ENCODE results near the gene SAMD15. TPM values are rescaled to one million over a fixed set of nuclear protein-coding genes. Genes with fewer than 3 reads are reported as not detected.

Gene SAMD15
- total and polyA plus RNA-seq, 2 experiments from 2014 or later, result 0.61 to 0.76 TPM

DNA sequence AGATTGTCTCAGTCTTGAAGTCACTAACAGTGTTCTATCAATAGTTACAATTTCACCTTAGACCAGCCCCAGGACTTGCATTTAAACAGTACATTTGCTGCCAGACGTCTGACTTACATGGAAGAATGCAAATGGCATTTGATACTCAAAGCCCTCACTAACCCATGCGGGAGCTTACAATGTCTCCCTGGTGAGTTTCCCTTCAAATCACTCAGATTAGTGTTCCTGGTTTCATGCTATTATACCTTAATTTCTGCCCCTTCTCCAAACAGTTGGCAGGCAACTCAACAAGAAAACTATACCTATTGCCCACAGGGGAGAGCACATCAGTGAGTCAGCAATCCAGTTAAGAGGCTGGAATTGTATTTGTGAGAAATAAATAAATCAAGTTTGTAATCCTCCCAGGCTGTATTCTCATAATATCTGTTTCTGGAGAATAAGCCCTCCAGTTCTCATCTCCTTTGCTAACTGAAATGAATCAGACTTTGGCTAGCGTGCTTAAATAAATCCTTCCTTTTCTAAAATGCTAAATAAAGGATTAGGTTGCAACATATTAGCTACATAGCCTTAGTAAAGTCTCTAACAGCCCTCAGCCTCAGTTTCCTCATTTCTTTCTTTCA lies 32.7 kb upstream of the SAMD15 start:
- peak overlapping the region; percentile 33 for H3K27ac Mint-ChIP-seq
- H3K4me1 Mint-ChIP-seq, result peaks cover 37% of the 10 kb centered on the region
- no peaks in the 10 kb centered on the region for H4K20me1 ChIP-seq (replicated peaks; ENCODE audit: insufficient read depth)
- H3K4me3 Mint-ChIP-seq, result no peak overlapping the region
- 0 out of 2 replicates have a peak overlapping the region, but pooled peaks have one; percentile 40 for H3K4me2 ChIP-seq
- peaks cover 16% of the 10 kb centered on the region for H3K36me3 Mint-ChIP-seq (ENCODE audit: low read depth)
- H3K27me3 ChIP-seq (ENCODE audit: insufficient read depth), result no peaks in the 10 kb centered on the region
- H3K36me3 ChIP-seq (ENCODE audit: insufficient read depth), result no peaks in the 10 kb centered on the region
- ATAC-seq (no peak; the same call in 2 of the 3 replicates), DNase-seq (ENCODE audit: low spot score) (no peak)
- no peak overlapping the region for H3K4me3 ChIP-seq
- peaks cover 4% of the 10 kb centered on the region; the same call in 1 of the 2 replicates for H3K9me2 ChIP-seq (ENCODE audit: insufficient read depth)
- peaks cover 20% of the 10 kb centered on the region for H3K4me1 ChIP-seq (ENCODE audit: insufficient read depth)
- H3F3A ChIP-seq (replicated peaks; ENCODE audit: low read depth), result no peaks in the 10 kb centered on the region
- no peaks in the 10 kb centered on the region; the same call in 2 of the 3 replicates for H3K9me3 Mint-ChIP-seq
- TF ChIP-seq NANOG (IDR thresholded peaks at IDR 0.05; ENCODE audit: borderline replicate concordance), result no peak
- no peak for TF ChIP-seq POLR2AphosphoS5 (IDR thresholded peaks at IDR 0.05; ENCODE audit: low read depth)
- no peak for TF ChIP-seq JUNB (IDR thresholded peaks at IDR 0.05; ENCODE audit: unreplicated experiment)
- TF ChIP-seq, protein P1, sequence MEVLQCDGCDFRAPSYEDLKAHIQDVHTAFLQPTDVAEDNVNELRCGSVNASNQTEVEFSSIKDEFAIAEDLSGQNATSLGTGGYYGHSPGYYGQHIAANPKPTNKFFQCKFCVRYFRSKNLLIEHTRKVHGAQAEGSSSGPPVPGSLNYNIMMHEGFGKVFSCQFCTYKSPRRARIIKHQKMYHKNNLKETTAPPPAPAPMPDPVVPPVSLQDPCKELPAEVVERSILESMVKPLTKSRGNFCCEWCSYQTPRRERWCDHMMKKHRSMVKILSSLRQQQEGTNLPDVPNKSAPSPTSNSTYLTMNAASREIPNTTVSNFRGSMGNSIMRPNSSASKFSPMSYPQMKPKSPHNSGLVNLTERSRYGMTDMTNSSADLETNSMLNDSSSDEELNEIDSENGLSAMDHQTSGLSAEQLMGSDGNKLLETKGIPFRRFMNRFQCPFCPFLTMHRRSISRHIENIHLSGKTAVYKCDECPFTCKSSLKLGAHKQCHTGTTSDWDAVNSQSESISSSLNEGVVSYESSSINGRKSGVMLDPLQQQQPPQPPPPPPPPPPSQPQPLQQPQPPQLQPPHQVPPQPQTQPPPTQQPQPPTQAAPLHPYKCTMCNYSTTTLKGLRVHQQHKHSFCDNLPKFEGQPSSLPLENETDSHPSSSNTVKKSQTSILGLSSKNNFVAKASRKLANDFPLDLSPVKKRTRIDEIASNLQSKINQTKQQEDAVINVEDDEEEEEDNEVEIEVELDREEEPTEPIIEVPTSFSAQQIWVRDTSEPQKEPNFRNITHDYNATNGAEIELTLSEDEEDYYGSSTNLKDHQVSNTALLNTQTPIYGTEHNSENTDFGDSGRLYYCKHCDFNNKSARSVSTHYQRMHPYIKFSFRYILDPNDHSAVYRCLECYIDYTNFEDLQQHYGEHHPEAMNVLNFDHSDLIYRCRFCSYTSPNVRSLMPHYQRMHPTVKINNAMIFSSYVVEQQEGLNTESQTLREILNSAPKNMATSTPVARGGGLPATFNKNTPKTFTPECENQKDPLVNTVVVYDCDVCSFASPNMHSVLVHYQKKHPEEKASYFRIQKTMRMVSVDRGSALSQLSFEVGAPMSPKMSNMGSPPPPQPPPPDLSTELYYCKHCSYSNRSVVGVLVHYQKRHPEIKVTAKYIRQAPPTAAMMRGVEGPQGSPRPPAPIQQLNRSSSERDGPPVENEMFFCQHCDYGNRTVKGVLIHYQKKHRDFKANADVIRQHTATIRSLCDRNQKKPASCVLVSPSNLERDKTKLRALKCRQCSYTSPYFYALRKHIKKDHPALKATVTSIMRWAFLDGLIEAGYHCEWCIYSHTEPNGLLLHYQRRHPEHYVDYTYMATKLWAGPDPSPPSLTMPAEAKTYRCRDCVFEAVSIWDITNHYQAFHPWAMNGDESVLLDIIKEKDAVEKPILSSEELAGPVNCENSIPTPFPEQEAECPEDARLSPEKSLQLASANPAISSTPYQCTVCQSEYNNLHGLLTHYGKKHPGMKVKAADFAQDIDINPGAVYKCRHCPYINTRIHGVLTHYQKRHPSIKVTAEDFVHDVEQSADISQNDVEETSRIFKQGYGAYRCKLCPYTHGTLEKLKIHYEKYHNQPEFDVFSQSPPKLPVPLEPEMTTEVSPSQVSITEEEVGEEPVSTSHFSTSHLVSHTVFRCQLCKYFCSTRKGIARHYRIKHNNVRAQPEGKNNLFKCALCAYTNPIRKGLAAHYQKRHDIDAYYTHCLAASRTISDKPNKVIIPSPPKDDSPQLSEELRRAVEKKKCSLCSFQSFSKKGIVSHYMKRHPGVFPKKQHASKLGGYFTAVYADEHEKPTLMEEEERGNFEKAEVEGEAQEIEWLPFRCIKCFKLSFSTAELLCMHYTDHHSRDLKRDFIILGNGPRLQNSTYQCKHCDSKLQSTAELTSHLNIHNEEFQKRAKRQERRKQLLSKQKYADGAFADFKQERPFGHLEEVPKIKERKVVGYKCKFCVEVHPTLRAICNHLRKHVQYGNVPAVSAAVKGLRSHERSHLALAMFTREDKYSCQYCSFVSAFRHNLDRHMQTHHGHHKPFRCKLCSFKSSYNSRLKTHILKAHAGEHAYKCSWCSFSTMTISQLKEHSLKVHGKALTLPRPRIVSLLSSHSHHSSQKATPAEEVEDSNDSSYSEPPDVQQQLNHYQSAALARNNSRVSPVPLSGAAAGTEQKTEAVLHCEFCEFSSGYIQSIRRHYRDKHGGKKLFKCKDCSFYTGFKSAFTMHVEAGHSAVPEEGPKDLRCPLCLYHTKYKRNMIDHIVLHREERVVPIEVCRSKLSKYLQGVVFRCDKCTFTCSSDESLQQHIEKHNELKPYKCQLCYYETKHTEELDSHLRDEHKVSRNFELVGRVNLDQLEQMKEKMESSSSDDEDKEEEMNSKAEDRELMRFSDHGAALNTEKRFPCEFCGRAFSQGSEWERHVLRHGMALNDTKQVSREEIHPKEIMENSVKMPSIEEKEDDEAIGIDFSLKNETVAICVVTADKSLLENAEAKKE (CRISPR knock-in tag; IDR thresholded peaks at IDR 0.05), result no peak
- no peak for TF ChIP-seq EZH2 (IDR thresholded peaks at IDR 0.05; ENCODE audit: low read depth, unreplicated experiment)
- TF ChIP-seq EZH2phosphoT487 (IDR thresholded peaks at IDR 0.05; ENCODE audit: unreplicated experiment), result no peak
- TF ChIP-seq ZNF331 (CRISPR knock-in tag; IDR thresholded peaks at IDR 0.05; ENCODE audit: low read depth), result no peak
- no peak for TF ChIP-seq ZNF114 (CRISPR knock-in tag; IDR thresholded peaks at IDR 0.05)
- TF ChIP-seq CREB1 (CRISPR knock-in tag; IDR thresholded peaks at IDR 0.05; ENCODE audit: low read depth), result no peak
- no peak for TF ChIP-seq STAT1 (IDR thresholded peaks at IDR 0.05; ENCODE audit: unreplicated experiment)
- TF ChIP-seq, protein P2, sequence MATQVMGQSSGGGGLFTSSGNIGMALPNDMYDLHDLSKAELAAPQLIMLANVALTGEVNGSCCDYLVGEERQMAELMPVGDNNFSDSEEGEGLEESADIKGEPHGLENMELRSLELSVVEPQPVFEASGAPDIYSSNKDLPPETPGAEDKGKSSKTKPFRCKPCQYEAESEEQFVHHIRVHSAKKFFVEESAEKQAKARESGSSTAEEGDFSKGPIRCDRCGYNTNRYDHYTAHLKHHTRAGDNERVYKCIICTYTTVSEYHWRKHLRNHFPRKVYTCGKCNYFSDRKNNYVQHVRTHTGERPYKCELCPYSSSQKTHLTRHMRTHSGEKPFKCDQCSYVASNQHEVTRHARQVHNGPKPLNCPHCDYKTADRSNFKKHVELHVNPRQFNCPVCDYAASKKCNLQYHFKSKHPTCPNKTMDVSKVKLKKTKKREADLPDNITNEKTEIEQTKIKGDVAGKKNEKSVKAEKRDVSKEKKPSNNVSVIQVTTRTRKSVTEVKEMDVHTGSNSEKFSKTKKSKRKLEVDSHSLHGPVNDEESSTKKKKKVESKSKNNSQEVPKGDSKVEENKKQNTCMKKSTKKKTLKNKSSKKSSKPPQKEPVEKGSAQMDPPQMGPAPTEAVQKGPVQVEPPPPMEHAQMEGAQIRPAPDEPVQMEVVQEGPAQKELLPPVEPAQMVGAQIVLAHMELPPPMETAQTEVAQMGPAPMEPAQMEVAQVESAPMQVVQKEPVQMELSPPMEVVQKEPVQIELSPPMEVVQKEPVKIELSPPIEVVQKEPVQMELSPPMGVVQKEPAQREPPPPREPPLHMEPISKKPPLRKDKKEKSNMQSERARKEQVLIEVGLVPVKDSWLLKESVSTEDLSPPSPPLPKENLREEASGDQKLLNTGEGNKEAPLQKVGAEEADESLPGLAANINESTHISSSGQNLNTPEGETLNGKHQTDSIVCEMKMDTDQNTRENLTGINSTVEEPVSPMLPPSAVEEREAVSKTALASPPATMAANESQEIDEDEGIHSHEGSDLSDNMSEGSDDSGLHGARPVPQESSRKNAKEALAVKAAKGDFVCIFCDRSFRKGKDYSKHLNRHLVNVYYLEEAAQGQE (IDR thresholded peaks at IDR 0.05; ENCODE audit: unreplicated experiment), result no peak
- TF ChIP-seq, protein P3, sequence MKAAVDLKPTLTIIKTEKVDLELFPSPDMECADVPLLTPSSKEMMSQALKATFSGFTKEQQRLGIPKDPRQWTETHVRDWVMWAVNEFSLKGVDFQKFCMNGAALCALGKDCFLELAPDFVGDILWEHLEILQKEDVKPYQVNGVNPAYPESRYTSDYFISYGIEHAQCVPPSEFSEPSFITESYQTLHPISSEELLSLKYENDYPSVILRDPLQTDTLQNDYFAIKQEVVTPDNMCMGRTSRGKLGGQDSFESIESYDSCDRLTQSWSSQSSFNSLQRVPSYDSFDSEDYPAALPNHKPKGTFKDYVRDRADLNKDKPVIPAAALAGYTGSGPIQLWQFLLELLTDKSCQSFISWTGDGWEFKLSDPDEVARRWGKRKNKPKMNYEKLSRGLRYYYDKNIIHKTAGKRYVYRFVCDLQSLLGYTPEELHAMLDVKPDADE (IDR thresholded peaks at IDR 0.05), result no peak
- TF ChIP-seq, protein P4, sequence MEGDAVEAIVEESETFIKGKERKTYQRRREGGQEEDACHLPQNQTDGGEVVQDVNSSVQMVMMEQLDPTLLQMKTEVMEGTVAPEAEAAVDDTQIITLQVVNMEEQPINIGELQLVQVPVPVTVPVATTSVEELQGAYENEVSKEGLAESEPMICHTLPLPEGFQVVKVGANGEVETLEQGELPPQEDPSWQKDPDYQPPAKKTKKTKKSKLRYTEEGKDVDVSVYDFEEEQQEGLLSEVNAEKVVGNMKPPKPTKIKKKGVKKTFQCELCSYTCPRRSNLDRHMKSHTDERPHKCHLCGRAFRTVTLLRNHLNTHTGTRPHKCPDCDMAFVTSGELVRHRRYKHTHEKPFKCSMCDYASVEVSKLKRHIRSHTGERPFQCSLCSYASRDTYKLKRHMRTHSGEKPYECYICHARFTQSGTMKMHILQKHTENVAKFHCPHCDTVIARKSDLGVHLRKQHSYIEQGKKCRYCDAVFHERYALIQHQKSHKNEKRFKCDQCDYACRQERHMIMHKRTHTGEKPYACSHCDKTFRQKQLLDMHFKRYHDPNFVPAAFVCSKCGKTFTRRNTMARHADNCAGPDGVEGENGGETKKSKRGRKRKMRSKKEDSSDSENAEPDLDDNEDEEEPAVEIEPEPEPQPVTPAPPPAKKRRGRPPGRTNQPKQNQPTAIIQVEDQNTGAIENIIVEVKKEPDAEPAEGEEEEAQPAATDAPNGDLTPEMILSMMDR (conservative IDR thresholded peaks at IDR 0.05; ENCODE audit: low read depth in 2 of 2), result no peak
- no peak overlapping the region for H2AFZ ChIP-seq
- H3K27ac ChIP-seq (ENCODE audit: low read depth), result no peak overlapping the region
- no peaks in the 10 kb centered on the region for H3K79me2 ChIP-seq (replicated peaks; ENCODE audit: insufficient read depth)
- no peaks in the 10 kb centered on the region for H3K27me3 Mint-ChIP-seq (ENCODE audit: insufficient read depth, low read depth, poor library complexity)
